PFSK-1 (cell line): ENCODE data around the gene STS.
A peak's percentile ranks its signal among the peaks of the same experiment; 100 is the strongest.

Experiments used
- FOXP2 ChIP-seq: optimal IDR thresholded peaks from 2 replicates; pipeline ENCODE3; 2011; ENCODE audit warnings: borderline replicate concordance, control low read depth, inconsistent platforms; ENCODE audit not compliant: insufficient read depth; ENCODE audit errors: extremely low read length, extremely low read depth
- POLR2AphosphoS5 ChIP-seq: IDR thresholded peaks from 2 replicates; pipeline ENCODE4 v1.6.1; 2012; ENCODE audit warnings: low read depth, mild to moderate bottlenecking, control low read depth, low read length, moderate library complexity
- REST ChIP-seq, 2 experiments: IDR thresholded peaks; 2 replicates each; pipeline versions ENCODE4 v1.6.1 to v1.8.0; 2011 to 2012; ENCODE audit warnings: low read depth in 2 of 2, low read length in 2 of 2, control low read depth in 1 of 2, inconsistent platforms in 1 of 2, mild to moderate bottlenecking in 1 of 2, moderate library complexity in 1 of 2; ENCODE audit not compliant: insufficient read depth in 1 of 2
- SIN3A ChIP-seq: IDR thresholded peaks from 2 replicates; pipeline ENCODE4 v1.6.1; 2012; ENCODE audit warnings: mild to moderate bottlenecking, low read length, moderate library complexity, borderline replicate concordance; ENCODE audit not compliant: insufficient read depth
- TAF1 ChIP-seq: IDR thresholded peaks from 2 replicates; pipeline ENCODE4 v1.6.1; 2012; ENCODE audit warnings: low read length, control low read depth, borderline replicate concordance; ENCODE audit not compliant: insufficient read depth

STS gene

GRCh38 chrX:7146703-7147412 lies 654 bp upstream of the STS start:
- no peak for TF ChIP-seq FOXP2
- TF ChIP-seq POLR2AphosphoS5: no peak
- no peak for TF ChIP-seq REST (IDR thresholded peaks at IDR 0.05; ENCODE audit: insufficient read depth in 1 of 2, low read depth in 2 of 2, low read length in 2 of 2)
- TF ChIP-seq TAF1: no peak

GRCh38 chrX:7147978-7148854 lies 704 bp downstream of the STS start, which contains the start of gene PUDP:
PUDP (minus strand) TSS chrX:7148153; CDS start chrX:7148113, 40 bp downstream.
- no peak for TF ChIP-seq SIN3A
- TF ChIP-seq POLR2AphosphoS5: peak; percentile 41
- peak; percentile 13 for TF ChIP-seq FOXP2
- TF ChIP-seq TAF1: no peak
- 0 out of 4 replicates have a peak, but pooled peaks of 1 of the 2 experiments have one; percentile 26 for TF ChIP-seq REST (IDR thresholded peaks at IDR 0.05; ENCODE audit: insufficient read depth in 1 of 2, low read depth in 2 of 2, low read length in 2 of 2)

- TF ChIP-seq POLR2AphosphoS5 (no peak), SIN3A (no peak), REST (IDR thresholded peaks at IDR 0.05; ENCODE audit: insufficient read depth in 1 of 2, low read depth in 2 of 2, low read length in 2 of 2) (no peak)
Observed at GRCh38 chrX:7149411-7149810, 1.9 kb downstream of the STS start.

- TF ChIP-seq SIN3A: no peak
Observed at GRCh38 chrX:7153231-7153630, 5.7 kb downstream of the STS start.

GRCh38 chrX:7154041-7154597 lies 6.6 kb downstream of the STS start:
- TF ChIP-seq SIN3A (no peak), FOXP2 (no peak), REST (IDR thresholded peaks at IDR 0.05; ENCODE audit: insufficient read depth in 1 of 2, low read depth in 2 of 2, low read length in 2 of 2) (no peak), TAF1 (no peak)
